C4-2B (cell line): ENCODE measurements around the gene BAMBI.

ENCODE experiments used
- CTCF ChIP-seq: fragments of 450-650 bp; conservative IDR thresholded peaks from 2 replicates; pipeline ENCODE4 v1.5.1; 2017; ENCODE audit warnings: mild to moderate bottlenecking
- ZFX ChIP-seq: fragments of 450-650 bp; IDR thresholded peaks from 2 replicates; pipeline ENCODE4 v1.6.1; 2017

GRCh38 chr10:28633750-28634149 is 43.6 kb upstream of the BAMBI start:
- TF ChIP-seq CTCF (no peak), ZFX (no peak)
